ENCODE data around the gene LSM2.
"Not testable (repeated sequence)": the region's sequence is repeated elsewhere in the genome, so short reads cannot be mapped to it uniquely, and the experiment has no call there.

LSM2 gene

DNA sequence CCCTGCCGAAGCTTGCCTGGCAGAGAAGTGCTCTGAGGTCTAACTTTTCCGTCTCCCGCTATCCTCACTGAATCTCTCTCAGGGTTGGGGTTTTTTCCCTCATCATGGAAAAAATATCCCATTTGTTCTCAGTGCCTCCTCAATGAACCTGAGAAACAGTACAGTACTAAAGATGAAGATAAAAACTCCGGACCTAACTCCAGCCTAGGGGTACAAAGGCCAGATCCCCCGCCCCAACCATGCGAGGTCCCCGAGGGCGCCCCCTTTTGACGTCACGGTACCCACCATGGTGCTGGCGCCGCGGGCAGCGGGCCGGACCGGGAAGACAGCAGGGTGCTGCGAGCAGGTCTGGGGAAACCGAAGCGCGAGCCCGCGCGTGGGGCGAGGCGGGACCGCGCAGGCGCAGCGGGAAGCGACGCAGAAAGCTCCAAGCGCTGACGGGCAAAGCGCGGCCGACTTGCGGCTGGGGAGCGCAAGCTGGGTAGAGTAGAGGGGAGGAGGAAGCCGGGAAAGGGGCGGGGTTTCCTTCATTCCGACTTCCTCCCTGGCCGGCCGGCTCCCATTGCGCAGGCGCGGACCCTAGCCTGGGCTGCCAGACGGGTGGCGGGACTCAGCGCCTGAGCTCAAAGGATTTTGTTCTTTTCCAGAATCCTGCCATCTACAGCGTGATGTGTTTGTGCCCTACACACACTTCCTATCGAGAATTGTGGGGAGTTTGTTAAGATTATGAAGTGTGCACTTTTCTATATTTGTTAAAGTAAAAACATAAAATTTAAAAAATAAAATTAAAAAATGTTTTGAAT, at the start of gene LSM2:
Gene LSM2, minus strand, starts transcription at position 497 of the 803 bp plus-strand sequence. Its CDS starts 209 bp downstream, at position 288.
- Mint-ChIP-seq H3K27ac (peak within 1 kb of the TSS; percentile 91), H3K9me3 (no peaks in the 10 kb centered on the region), H3K4me1 (ENCODE audit: low read depth) (peaks cover 15% of the 10 kb centered on the region), H3K27me3 (ENCODE audit: low read depth) (no peaks in the 10 kb centered on the region), H3K36me3 (ENCODE audit: low read depth) (peaks cover 31% of the 10 kb centered on the region), H3K4me3 (peak within 1 kb of the TSS; percentile 97)
- DNase-seq (ENCODE audit: low spot score), result peak; percentile 98

GRCh38 chr6:31851980-31852718, 45.4 kb upstream of the LSM2 start:
- not testable (repeated sequence) for H3K27ac Mint-ChIP-seq; DNase-seq (ENCODE audit: low spot score); H3K27me3 Mint-ChIP-seq (ENCODE audit: low read depth); H3K4me3 Mint-ChIP-seq; H3K4me1 Mint-ChIP-seq (ENCODE audit: low read depth); H3K36me3 Mint-ChIP-seq (ENCODE audit: low read depth); H3K9me3 Mint-ChIP-seq

DNA sequence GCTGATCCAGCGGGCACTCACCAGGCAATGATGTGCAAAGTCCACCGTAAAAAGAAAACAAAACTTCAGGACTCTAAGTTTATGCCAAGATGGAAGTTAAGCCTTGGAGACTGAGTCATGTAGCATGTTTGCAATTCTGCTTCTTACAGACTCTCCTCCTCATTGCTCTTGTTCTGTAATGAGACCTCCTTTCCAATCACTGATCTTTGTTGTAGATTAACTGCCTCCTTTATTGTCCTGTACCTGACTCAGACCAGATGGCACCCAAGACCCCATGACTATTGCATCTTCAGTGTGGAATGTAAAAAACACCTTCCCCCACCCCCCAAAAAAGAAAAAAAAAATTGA, 44.7 kb upstream of the LSM2 start:
- Mint-ChIP-seq H3K27me3 (ENCODE audit: low read depth) (no peaks in the 10 kb centered on the region), H3K9me3 (peaks cover 7% of the 10 kb centered on the region), H3K4me1 (ENCODE audit: low read depth) (no peaks in the 10 kb centered on the region), H3K4me3 (no peak overlapping the region), H3K27ac (no peak overlapping the region), H3K36me3 (ENCODE audit: low read depth) (peaks cover 4% of the 10 kb centered on the region)
- no peak for DNase-seq (ENCODE audit: low spot score)

DNA sequence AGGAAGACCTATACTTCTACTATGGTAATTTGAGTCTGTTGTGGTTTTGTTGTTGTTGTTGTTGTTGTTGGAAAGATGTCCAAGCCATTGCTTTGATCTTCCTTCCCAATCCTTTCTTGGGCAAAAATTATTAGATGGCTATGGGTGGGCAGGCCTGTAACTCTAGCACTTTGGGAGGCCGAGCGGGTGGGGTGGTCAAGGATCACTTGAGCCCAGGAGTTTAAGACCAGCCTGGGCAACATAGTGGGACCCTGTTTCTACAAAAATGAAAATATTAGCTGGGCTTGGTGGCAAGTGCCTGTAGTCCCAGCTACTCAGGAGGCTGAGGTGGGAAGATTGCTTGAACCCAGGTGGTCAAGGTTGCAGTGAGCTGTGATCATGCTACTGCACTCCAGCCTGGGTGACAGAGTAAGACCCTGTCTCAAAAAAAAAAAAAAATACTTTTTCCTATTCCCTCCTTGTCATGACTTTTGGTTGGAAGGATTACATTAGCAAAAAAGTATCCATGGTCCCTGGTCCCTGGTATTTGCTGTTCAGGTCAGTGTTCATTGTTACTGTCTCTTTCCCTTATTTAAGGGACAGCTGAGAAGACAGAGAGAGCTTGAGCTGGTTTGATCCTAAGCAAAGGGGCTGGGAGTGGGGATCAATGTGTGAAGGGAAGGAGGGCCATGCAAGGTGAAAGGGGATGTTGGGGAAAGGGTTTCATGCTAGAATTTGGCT, 44.2 kb upstream of the LSM2 start:
- no peaks in the 10 kb centered on the region for H3K4me1 Mint-ChIP-seq (ENCODE audit: low read depth)
- H3K36me3 Mint-ChIP-seq (ENCODE audit: low read depth), result peaks cover 4% of the 10 kb centered on the region
- peaks cover 7% of the 10 kb centered on the region for H3K9me3 Mint-ChIP-seq
- no peak for DNase-seq (ENCODE audit: low spot score)
- H3K27me3 Mint-ChIP-seq (ENCODE audit: low read depth), result no peaks in the 10 kb centered on the region
- no peak overlapping the region for H3K4me3 Mint-ChIP-seq
- no peak overlapping the region for H3K27ac Mint-ChIP-seq

- H3K9me3 Mint-ChIP-seq, result peaks cover 1% of the 10 kb centered on the region
- no peak for DNase-seq (ENCODE audit: low spot score)
- H3K4me1 Mint-ChIP-seq (ENCODE audit: low read depth), result no peaks in the 10 kb centered on the region
- no peak overlapping the region for H3K27ac Mint-ChIP-seq
- no peak overlapping the region for H3K4me3 Mint-ChIP-seq
- H3K36me3 Mint-ChIP-seq (ENCODE audit: low read depth), result peaks cover under 1% of the 10 kb centered on the region
- H3K27me3 Mint-ChIP-seq (ENCODE audit: low read depth), result no peaks in the 10 kb centered on the region
Measured at GRCh38 chr6:31847276-31847978, 40.7 kb upstream of the LSM2 start.

GRCh38 chr6:31844507-31844906, 37.7 kb upstream of the LSM2 start:
- DNase-seq (ENCODE audit: low spot score), result no peak
- Mint-ChIP-seq H3K27me3 (ENCODE audit: low read depth) (no peaks in the 10 kb centered on the region), H3K36me3 (ENCODE audit: low read depth) (peaks cover 21% of the 10 kb centered on the region), H3K4me3 (no peak overlapping the region), H3K9me3 (no peaks in the 10 kb centered on the region), H3K4me1 (ENCODE audit: low read depth) (peaks cover 2% of the 10 kb centered on the region), H3K27ac (no peak overlapping the region)

GRCh38 chr6:31842053-31842452, 35.3 kb upstream of the LSM2 start:
- no peaks in the 10 kb centered on the region for H3K9me3 Mint-ChIP-seq
- no peak overlapping the region for H3K4me3 Mint-ChIP-seq
- peaks cover 15% of the 10 kb centered on the region for H3K4me1 Mint-ChIP-seq (ENCODE audit: low read depth)
- no peak overlapping the region for H3K27ac Mint-ChIP-seq
- DNase-seq (ENCODE audit: low spot score), result no peak
- H3K36me3 Mint-ChIP-seq (ENCODE audit: low read depth), result peaks cover 43% of the 10 kb centered on the region
- no peaks in the 10 kb centered on the region for H3K27me3 Mint-ChIP-seq (ENCODE audit: low read depth)

GRCh38 chr6:31839779-31840126, 33.0 kb upstream of the LSM2 start:
- H3K9me3 Mint-ChIP-seq; DNase-seq (ENCODE audit: low spot score); H3K27me3 Mint-ChIP-seq (ENCODE audit: low read depth); H3K27ac Mint-ChIP-seq: not testable (repeated sequence)
- H3K36me3 Mint-ChIP-seq (ENCODE audit: low read depth), result peaks cover 64% of the 10 kb centered on the region
- peak overlapping the region; percentile 24 for H3K4me3 Mint-ChIP-seq
- H3K4me1 Mint-ChIP-seq (ENCODE audit: low read depth), result peaks cover 22% of the 10 kb centered on the region

- DNase-seq (ENCODE audit: low spot score), result no peak
- Mint-ChIP-seq H3K27me3 (ENCODE audit: low read depth) (no peaks in the 10 kb centered on the region), H3K36me3 (ENCODE audit: low read depth) (peaks cover 64% of the 10 kb centered on the region), H3K4me1 (ENCODE audit: low read depth) (peaks cover 22% of the 10 kb centered on the region), H3K9me3 (no peaks in the 10 kb centered on the region), H3K27ac (peak overlapping the region; percentile 45), H3K4me3 (peak overlapping the region; percentile 24)
Measured at GRCh38 chr6:31838968-31839367, 32.2 kb upstream of the LSM2 start.

GRCh38 chr6:31838114-31838553, 31.4 kb upstream of the LSM2 start:
- not testable (repeated sequence) for H3K27me3 Mint-ChIP-seq (ENCODE audit: low read depth); H3K9me3 Mint-ChIP-seq; DNase-seq (ENCODE audit: low spot score); H3K27ac Mint-ChIP-seq
- peak overlapping the region; percentile 95 for H3K4me3 Mint-ChIP-seq
- peaks cover 64% of the 10 kb centered on the region for H3K36me3 Mint-ChIP-seq (ENCODE audit: low read depth)
- H3K4me1 Mint-ChIP-seq (ENCODE audit: low read depth), result peaks cover 23% of the 10 kb centered on the region

GRCh38 chr6:31837369-31838113, 30.8 kb upstream of the LSM2 start:
- Mint-ChIP-seq H3K27me3 (ENCODE audit: low read depth) (no peaks in the 10 kb centered on the region), H3K9me3 (no peaks in the 10 kb centered on the region), H3K4me1 (ENCODE audit: low read depth) (peaks cover 23% of the 10 kb centered on the region), H3K36me3 (ENCODE audit: low read depth) (peaks cover 64% of the 10 kb centered on the region), H3K4me3 (peak overlapping the region; percentile 95), H3K27ac (peak overlapping the region; percentile 92)
- no peak for DNase-seq (ENCODE audit: low spot score)

DNA sequence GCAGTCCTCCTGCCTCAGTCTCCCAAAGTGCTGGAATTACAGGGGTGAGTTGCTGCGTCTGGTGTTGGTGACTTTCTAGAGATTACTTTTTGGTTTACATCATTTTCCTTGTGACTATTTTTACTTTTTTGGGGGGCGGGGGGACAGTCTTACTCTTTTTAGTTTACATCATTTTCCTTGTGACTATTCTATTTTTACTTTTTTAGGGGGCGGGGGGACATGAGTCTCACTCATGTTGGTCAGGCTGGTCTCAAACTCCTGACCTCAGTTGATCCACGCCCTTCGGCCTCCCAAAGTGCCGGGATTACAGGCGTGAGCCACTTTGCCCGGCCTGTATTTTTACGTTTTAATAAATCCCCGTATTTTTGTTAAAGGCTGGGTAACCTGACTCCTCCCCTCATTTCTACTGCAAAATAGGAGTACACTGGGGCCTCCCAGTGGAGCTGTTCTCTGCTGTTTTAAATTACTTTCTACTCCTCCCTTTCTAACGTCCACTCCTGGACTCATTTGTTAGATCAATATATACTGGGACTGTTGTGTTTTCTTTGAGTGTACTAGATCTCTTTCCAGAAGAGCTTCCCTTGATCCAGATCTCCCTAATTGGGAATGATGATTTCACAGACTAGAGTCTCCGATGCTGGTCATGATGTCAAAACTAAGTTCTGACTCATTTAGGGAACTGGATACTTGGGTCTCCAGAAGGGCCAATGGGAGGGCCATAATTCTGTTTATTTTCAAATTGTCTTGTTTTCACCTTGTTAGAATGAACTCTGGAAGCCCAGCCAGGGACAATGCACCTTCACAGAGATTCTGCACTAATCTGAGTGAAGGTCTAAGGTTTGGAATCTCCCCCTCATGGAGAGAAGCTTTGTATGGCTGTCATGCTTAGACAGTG, 30.0 kb upstream of the LSM2 start:
- Mint-ChIP-seq H3K27ac (peak overlapping the region; percentile 92), H3K36me3 (ENCODE audit: low read depth) (peaks cover 61% of the 10 kb centered on the region), H3K4me3 (peak overlapping the region; percentile 95), H3K4me1 (ENCODE audit: low read depth) (peaks cover 25% of the 10 kb centered on the region), H3K9me3 (no peaks in the 10 kb centered on the region), H3K27me3 (ENCODE audit: low read depth) (no peaks in the 10 kb centered on the region)
- DNase-seq (ENCODE audit: low spot score), result no peak
